H9 (cell line): ENCODE data around the gene OXCT2. TPM values are rescaled to one million over a fixed set of nuclear protein-coding genes. Genes with fewer than 3 reads are reported as not detected.

ENCODE experiments used
- DNase-seq: peaks from one replicate; pipeline ENCODE4 v3.0.0-alpha.2; 2017
- H2AFZ ChIP-seq: one replicate; pipeline ENCODE4 v1.6.1; 2013; ENCODE audit warnings: mild to moderate bottlenecking, low read length, control low read depth, moderate library complexity
- H2AK5ac ChIP-seq: 2 replicates; pipeline ENCODE4 v1.6.1; 2013; ENCODE audit warnings: low read length, control low read depth, mixed read lengths; ENCODE audit not compliant: insufficient read length
- H2BK120ac ChIP-seq: one replicate; pipeline ENCODE4 v1.6.1; 2013; ENCODE audit warnings: low read depth, mild to moderate bottlenecking, low read length, control low read depth, inconsistent platforms; ENCODE audit not compliant: poor library complexity, severe bottlenecking
- H2BK12ac ChIP-seq: 2 replicates; pipeline ENCODE4 v1.6.1; 2013; ENCODE audit warnings: low read length, control low read depth, mixed read lengths, low read depth; ENCODE audit not compliant: insufficient read length
- H2BK15ac ChIP-seq: 2 replicates; pipeline ENCODE4 v1.6.1; 2013; ENCODE audit warnings: low read depth, low read length, control low read depth
- H2BK20ac ChIP-seq: one replicate; pipeline ENCODE4 v1.6.1; 2013; ENCODE audit warnings: low read depth, mild to moderate bottlenecking, low read length, control low read depth, inconsistent platforms; ENCODE audit not compliant: poor library complexity, severe bottlenecking
- H2BK5ac ChIP-seq: 2 replicates; pipeline ENCODE4 v1.6.1; 2013; ENCODE audit warnings: low read length, control low read depth, mixed read lengths; ENCODE audit not compliant: insufficient read length
- H3K14ac ChIP-seq: 2 replicates; pipeline ENCODE4 v1.6.1; 2013; ENCODE audit warnings: low read length, control low read depth; ENCODE audit not compliant: insufficient read depth
- H3K18ac ChIP-seq: 2 replicates; pipeline ENCODE4 v1.6.1; 2013; ENCODE audit warnings: low read depth, mild to moderate bottlenecking, mixed read lengths, low read length, control low read depth; ENCODE audit not compliant: insufficient read length
- H3K23ac ChIP-seq: 2 replicates; pipeline ENCODE4 v1.6.1; 2013; ENCODE audit warnings: low read length, control low read depth, mixed read lengths, low read depth; ENCODE audit not compliant: insufficient read length
- H3K23me2 ChIP-seq: 2 replicates; pipeline ENCODE4 v1.6.1; 2013; ENCODE audit warnings: low read depth, mild to moderate bottlenecking, mixed read lengths, low read length, control low read depth; ENCODE audit not compliant: insufficient read length, poor library complexity, severe bottlenecking
- H3K27ac ChIP-seq: 2 replicates; pipeline ENCODE4 v1.5.1; 2013; ENCODE audit warnings: low read length, control low read depth, mixed read lengths, low read depth; ENCODE audit not compliant: insufficient read length
- H3K27me3 ChIP-seq: 2 replicates; pipeline ENCODE4 v1.6.1; 2013; ENCODE audit warnings: low read length, control low read depth, inconsistent platforms; ENCODE audit not compliant: insufficient read depth
- H3K4ac ChIP-seq: 2 replicates; pipeline ENCODE4 v1.6.1; 2013; ENCODE audit warnings: low read depth, mild to moderate bottlenecking, control low read depth, inconsistent platforms, low read length, moderate library complexity
- H3K4me1 ChIP-seq: 2 replicates; pipeline ENCODE4 v1.6.1; 2013; ENCODE audit warnings: low read length, control low read depth, inconsistent platforms; ENCODE audit not compliant: insufficient read depth
- H3K4me2 ChIP-seq: 2 replicates; pipeline ENCODE4 v1.6.1; 2013; ENCODE audit warnings: low read length, control low read depth, mixed read lengths; ENCODE audit not compliant: insufficient read length, insufficient read depth
- H3K56ac ChIP-seq: 2 replicates; pipeline ENCODE4 v1.6.1; 2013; ENCODE audit warnings: low read depth, mild to moderate bottlenecking, mixed read lengths, low read length, control low read depth; ENCODE audit not compliant: insufficient read length
- H3K79me1 ChIP-seq: 2 replicates; pipeline ENCODE4 v1.6.1; 2013; ENCODE audit warnings: low read depth, mild to moderate bottlenecking, moderate library complexity, low read length, control low read depth, inconsistent platforms; ENCODE audit not compliant: insufficient read depth, poor library complexity, severe bottlenecking
- H3K79me2 ChIP-seq: 2 replicates; pipeline ENCODE4 v1.6.1; 2013; ENCODE audit warnings: low read length, control low read depth, inconsistent platforms; ENCODE audit not compliant: insufficient read depth
- H3K9ac ChIP-seq: 2 replicates; pipeline ENCODE4 v1.6.1; 2013; ENCODE audit warnings: low read length, control low read depth, mixed read lengths; ENCODE audit not compliant: insufficient read length; ENCODE audit errors: extremely low read depth
- H3K9me3 ChIP-seq: one replicate; pipeline ENCODE4 v1.6.1; 2013; ENCODE audit warnings: low read depth, low read length, inconsistent platforms; ENCODE audit not compliant: control insufficient read depth
- H3T11ph ChIP-seq: one replicate; pipeline ENCODE4 v1.6.1; 2013; ENCODE audit warnings: mild to moderate bottlenecking, low read length, control low read depth, inconsistent platforms
- H4K20me1 ChIP-seq: one replicate; pipeline ENCODE4 v1.6.1; 2013; ENCODE audit not compliant: control insufficient read depth, insufficient read length, insufficient read depth
- H4K5ac ChIP-seq: 2 replicates; pipeline ENCODE4 v1.6.1; 2013; ENCODE audit warnings: low read depth, mild to moderate bottlenecking, mixed read lengths, low read length, control low read depth; ENCODE audit not compliant: insufficient read length
- H4K8ac ChIP-seq: replicated peaks from 2 replicates; pipeline ENCODE4 v1.6.1; 2013; ENCODE audit warnings: low read length, control low read depth, mixed read lengths, low read depth; ENCODE audit not compliant: insufficient read length
- H4K91ac ChIP-seq: 2 replicates; pipeline ENCODE4 v1.6.1; 2013; ENCODE audit warnings: low read depth, mild to moderate bottlenecking, moderate library complexity, mixed read lengths, low read length, control low read depth; ENCODE audit not compliant: insufficient read length
- H3K27ac Mint-ChIP-seq, 3 experiments: 2 replicates in 2 of 3; 3 replicates in 1 of 3; pipeline ENCODE4 v1.8.0; 2020 to 2021; ENCODE audit warnings: mixed read lengths in 3 of 3, mild to moderate bottlenecking in 1 of 3, moderate library complexity in 1 of 3
- H3K27me3 Mint-ChIP-seq: 2 replicates; pipeline ENCODE4 v1.8.0; 2021; ENCODE audit warnings: low read depth, mild to moderate bottlenecking, moderate library complexity, mixed read lengths
- H3K36me3 Mint-ChIP-seq, 3 experiments: 2 replicates in 2 of 3; 3 replicates in 1 of 3; pipeline ENCODE4 v1.8.0; 2020 to 2021; ENCODE audit warnings: low read depth in 3 of 3, mixed read lengths in 3 of 3; ENCODE audit not compliant: insufficient read depth in 1 of 3
- H3K4me1 Mint-ChIP-seq, 2 experiments: 2 replicates each; pipeline ENCODE4 v1.8.0; 2020; ENCODE audit warnings: mixed read lengths in 2 of 2
- H3K4me3 Mint-ChIP-seq, 2 experiments: 2 replicates in 1 of 2; 3 replicates in 1 of 2; pipeline ENCODE4 v1.8.0; 2020 to 2021; ENCODE audit warnings: mild to moderate bottlenecking in 2 of 2, mixed read lengths in 2 of 2, moderate library complexity in 1 of 2
- H3K9me3 Mint-ChIP-seq, 2 experiments: 2 replicates in 1 of 2; 3 replicates in 1 of 2; pipeline ENCODE4 v1.8.0; 2020; ENCODE audit warnings: mild to moderate bottlenecking in 2 of 2, mixed read lengths in 2 of 2, moderate library complexity in 1 of 2
- CTCF ChIP-seq: fragments of 200-600 bp; sonication (generic); conservative IDR thresholded peaks from 3 replicates; pipeline ENCODE4 v1.8.0; 2021; ENCODE audit warnings: antibody characterized with exemption, mild to moderate bottlenecking
- WGBS: extraction: QIAGEN DNeasy Blood & Tissue Kit; methylation state at CpG from one replicate; pipeline ENCODE4 v1.1.7; 2013; ENCODE audit warnings: missing lambda C conversion rate, low lambda C conversion rate, mixed read lengths; ENCODE audit not compliant: insufficient read length; ENCODE audit errors: extremely low coverage; 5-methylcytosine and 5-hydroxymethylcytosine counted together
- total RNA-seq: library from RNA; stranded (reverse); gene quantifications from 2 replicates; pipeline ENCODE4 v1.2.1, GENCODE V29; 2021

Gene OXCT2
- total RNA-seq, 1 experiment from 2014 or later = 3.7 TPM

- Histone ChIP-seq H3K4me1 (no peaks in the 10 kb centered on the region), H3K23ac (no peak overlapping the region), H3K14ac (no peak overlapping the region), H3K27me3 (peaks cover 32% of the 10 kb centered on the region; the same call in 1 of the 2 replicates), H2AFZ (no peak overlapping the region), H3K9ac (no peak overlapping the region), H2BK12ac (no peak overlapping the region), H3K27ac (no peak overlapping the region), H2BK20ac (no peak overlapping the region), H2BK5ac (no peak overlapping the region), H3K56ac (no peak overlapping the region), H4K8ac (no peak overlapping the region), H2AK5ac (no peak overlapping the region), H3K4ac (no peak overlapping the region), H3K79me1 (no peaks in the 10 kb centered on the region), H3T11ph (no peak overlapping the region), H3K9me3 (no peaks in the 10 kb centered on the region), H3K79me2 (no peaks in the 10 kb centered on the region), H2BK15ac (no peak overlapping the region), H3K18ac (no peak overlapping the region), H4K5ac (no peak overlapping the region), H4K20me1 (no peaks in the 10 kb centered on the region), H2BK120ac (no peak overlapping the region), H4K91ac (no peak overlapping the region), H3K23me2 (no peaks in the 10 kb centered on the region), H3K4me2 (no peak overlapping the region)
- Mint-ChIP-seq H3K4me1 (no peaks in the 10 kb centered on the region), H3K36me3 (no peaks in the 10 kb centered on the region), H3K4me3 (no peak overlapping the region), H3K27ac (no peak overlapping the region), H3K9me3 (no peaks in the 10 kb centered on the region; a peak in 1 of 5 replicates), H3K27me3 (peaks cover 99% of the 10 kb centered on the region)
- WGBS = no CpG with 5 or more reads among the region's 3 CpGs
- no peak for TF ChIP-seq CTCF
- DNase-seq = no peak
Measured at GRCh38 chr1:39729030-39729429, 42.1 kb downstream of the OXCT2 start.
